Choroid plexus epithelial cell (primary cell): Measurements from ENCODE around the gene MED27.
A peak's percentile ranks its signal among the peaks of the same experiment; 100 is the strongest.

Experiments
- DNase-seq: peaks from one replicate; pipeline ENCODE4 v3.0.0-alpha.2; 2010; ENCODE audit warnings: low read depth
- H3K4me3 ChIP-seq: 2 replicates; pipeline ENCODE4 v1.5.1; 2011; ENCODE audit warnings: low read depth, mild to moderate bottlenecking, control low read depth, low read length, moderate library complexity
- TF ChIP-seq, protein P1 (sequence below): conservative IDR thresholded peaks from 2 replicates; pipeline ENCODE4 v1.5.1; 2011; ENCODE audit warnings: low read depth, mild to moderate bottlenecking, control low read depth, inconsistent platforms, low read length, moderate library complexity

The MED27 gene

DNA sequence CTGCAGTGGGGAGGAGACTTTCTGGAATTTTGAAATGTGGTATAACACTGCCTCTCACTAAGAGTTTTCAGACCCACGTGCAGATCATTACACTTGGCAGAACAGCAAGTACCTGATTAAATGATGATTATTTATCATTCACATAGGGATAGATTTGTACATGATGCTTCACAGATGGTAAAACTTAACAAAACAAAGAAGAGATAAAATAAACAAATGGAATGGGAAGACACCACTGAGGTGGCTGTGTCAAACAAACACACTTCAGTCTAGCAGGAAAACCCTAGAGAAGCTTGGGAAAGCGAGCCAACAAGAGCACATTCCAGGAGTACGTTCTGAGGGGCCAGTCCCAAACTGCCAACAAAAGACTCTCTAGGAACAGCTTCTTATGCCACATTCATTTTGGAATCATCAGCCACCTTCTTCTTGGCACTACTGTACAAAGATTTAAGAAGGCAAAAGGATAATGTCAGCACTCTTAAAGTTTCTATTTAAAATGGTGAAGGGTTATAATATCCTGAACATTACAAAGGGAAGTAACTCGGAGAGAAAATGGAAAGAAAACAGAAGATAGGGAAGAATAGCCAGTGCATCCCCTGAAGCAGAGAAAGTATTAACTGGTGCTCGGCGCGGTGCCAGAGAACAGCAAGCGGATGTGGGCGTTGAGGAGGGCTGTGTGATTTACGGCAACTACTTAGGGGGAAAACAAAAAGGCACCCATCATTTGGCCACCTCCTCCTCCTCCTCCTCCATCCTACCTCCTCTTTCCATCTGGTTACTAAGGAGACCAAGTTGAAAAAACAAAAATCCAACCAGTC is 1.6 kb downstream of the MED27 start:
- peak; percentile 33 for DNase-seq
- peak overlapping the region; percentile 82 for H3K4me3 ChIP-seq
- TF ChIP-seq, protein P1, sequence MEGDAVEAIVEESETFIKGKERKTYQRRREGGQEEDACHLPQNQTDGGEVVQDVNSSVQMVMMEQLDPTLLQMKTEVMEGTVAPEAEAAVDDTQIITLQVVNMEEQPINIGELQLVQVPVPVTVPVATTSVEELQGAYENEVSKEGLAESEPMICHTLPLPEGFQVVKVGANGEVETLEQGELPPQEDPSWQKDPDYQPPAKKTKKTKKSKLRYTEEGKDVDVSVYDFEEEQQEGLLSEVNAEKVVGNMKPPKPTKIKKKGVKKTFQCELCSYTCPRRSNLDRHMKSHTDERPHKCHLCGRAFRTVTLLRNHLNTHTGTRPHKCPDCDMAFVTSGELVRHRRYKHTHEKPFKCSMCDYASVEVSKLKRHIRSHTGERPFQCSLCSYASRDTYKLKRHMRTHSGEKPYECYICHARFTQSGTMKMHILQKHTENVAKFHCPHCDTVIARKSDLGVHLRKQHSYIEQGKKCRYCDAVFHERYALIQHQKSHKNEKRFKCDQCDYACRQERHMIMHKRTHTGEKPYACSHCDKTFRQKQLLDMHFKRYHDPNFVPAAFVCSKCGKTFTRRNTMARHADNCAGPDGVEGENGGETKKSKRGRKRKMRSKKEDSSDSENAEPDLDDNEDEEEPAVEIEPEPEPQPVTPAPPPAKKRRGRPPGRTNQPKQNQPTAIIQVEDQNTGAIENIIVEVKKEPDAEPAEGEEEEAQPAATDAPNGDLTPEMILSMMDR = no peak

DNA sequence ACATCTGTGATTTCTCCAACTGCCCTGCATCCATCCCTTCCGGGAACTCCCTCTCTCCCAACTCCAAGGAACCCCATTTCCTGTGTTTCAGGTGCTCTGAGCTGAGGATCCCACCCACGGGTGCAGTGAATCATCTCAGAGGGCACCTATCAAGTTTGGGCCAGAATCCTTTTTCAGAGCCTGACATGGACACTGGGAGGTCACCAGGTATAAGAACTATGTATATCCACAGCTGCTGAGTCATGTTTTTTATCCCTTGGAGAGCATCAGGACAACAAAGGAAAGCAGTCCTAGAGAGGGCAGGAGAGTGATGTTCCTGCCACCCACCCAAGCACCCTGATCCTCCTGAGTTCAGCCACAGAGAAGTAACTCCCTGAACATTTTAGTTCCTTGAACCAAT is 3.8 kb downstream of the MED27 start:
- H3K4me3 ChIP-seq = no peak overlapping the region
- DNase-seq = no peak
- TF ChIP-seq, protein P1 = no peak

GRCh38 chr9:132074736-132075135 is 4.9 kb downstream of the MED27 start:
- peak; percentile 73 for DNase-seq
- TF ChIP-seq, protein P1 = no peak
- H3K4me3 ChIP-seq = no peak overlapping the region

GRCh38 chr9:132071847-132072507 is 7.7 kb downstream of the MED27 start:
- TF ChIP-seq, protein P1 = no peak
- no peak overlapping the region for H3K4me3 ChIP-seq
- no peak for DNase-seq

DNA sequence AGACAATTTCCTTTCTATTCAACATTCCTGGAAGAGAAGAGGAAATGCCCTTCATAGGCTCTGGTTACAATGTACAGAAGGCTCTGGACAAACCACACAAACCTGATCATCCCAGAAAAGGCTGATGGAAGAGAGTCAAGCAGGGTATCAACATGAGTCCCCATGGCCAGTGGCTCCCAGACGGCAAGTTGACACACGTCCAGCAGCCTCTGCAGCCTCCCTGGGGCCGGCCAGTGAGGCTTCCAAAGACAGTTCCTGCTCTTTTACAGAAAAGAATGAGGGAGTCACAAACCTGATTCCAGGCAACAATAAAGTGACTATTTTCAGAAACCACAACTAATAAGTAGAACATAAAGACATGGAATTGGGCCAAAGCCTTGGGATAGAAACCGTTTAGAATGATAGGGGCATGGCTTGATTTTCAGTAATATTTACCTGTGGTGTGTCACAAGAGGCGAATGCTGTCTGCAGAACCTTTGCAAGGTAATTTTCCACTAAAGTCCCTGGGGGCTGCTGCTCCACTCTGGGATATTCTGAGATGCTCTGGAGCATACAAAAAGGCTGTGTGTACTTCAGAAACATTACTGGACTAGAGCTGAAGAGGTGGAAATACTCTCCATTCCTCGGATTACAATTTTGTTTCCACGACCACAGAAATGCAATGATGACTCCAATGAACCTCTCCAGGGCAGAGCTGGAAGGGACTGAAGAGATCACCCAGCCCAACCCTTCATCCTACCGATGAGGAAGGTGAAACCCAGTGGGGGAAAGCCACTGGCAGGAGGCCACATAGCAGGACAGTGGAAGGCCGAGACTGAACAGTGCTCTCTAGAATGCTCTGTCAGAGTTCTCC is 10.4 kb downstream of the MED27 start:
- no peak overlapping the region for H3K4me3 ChIP-seq
- peak; percentile 62 for DNase-seq
- TF ChIP-seq, protein P1 = no peak

GRCh38 chr9:132068605-132069004 is 11.1 kb downstream of the MED27 start:
- H3K4me3 ChIP-seq = no peak overlapping the region
- TF ChIP-seq, protein P1 = no peak
- no peak for DNase-seq
